Measurements from ENCODE around the gene RELB.
"Not testable (repeated sequence)": the region's sequence is repeated elsewhere in the genome, so short reads cannot be mapped to it uniquely, and the experiment has no call there.

The RELB gene

GRCh38 chr19:45001087-45001739 is at the start of gene RELB:
TSS of gene RELB (plus strand) at chr19:45001464. CDS start at chr19:45001580, 116 bp downstream.
- peak; percentile 91 for DNase-seq

GRCh38 chr19:44954278-44954648 is 47.0 kb upstream of the RELB start:
- no peak for DNase-seq

- DNase-seq, result peak; percentile 96
Observed at GRCh38 chr19:44954649-44955504, 46.4 kb upstream of the RELB start, which contains the start of gene CLPTM1. TSS of gene CLPTM1 (plus strand) at chr19:44955380. CDS start at chr19:44955396, 16 bp downstream.

- DNase-seq, result peak; percentile 14
Observed at GRCh38 chr19:44955505-44956439, 45.5 kb upstream of the RELB start.

- DNase-seq, result no peak
Observed at GRCh38 chr19:44957526-44957925, 43.7 kb upstream of the RELB start.

- no peak for DNase-seq
Observed at GRCh38 chr19:44958090-44958489, 43.2 kb upstream of the RELB start.

- no peak for DNase-seq
Observed at GRCh38 chr19:44959691-44960090, 41.6 kb upstream of the RELB start.

GRCh38 chr19:44960906-44961728 is 40.1 kb upstream of the RELB start:
- peak; percentile 78 for DNase-seq

GRCh38 chr19:44961821-44962220 is 39.4 kb upstream of the RELB start:
- no peak for DNase-seq

GRCh38 chr19:44968118-44968517 is 33.1 kb upstream of the RELB start:
- no peak for DNase-seq

- no peak for DNase-seq
Observed at GRCh38 chr19:44968670-44969069, 32.6 kb upstream of the RELB start.

GRCh38 chr19:44969437-44969836 is 31.8 kb upstream of the RELB start:
- DNase-seq, result no peak

- DNase-seq, result not testable (repeated sequence)
Observed at GRCh38 chr19:44971451-44971850, 29.8 kb upstream of the RELB start.

GRCh38 chr19:44972802-44973201 is 28.5 kb upstream of the RELB start:
- DNase-seq, result peak; percentile 43

- no peak for DNase-seq
Observed at GRCh38 chr19:44973982-44974735, 27.1 kb upstream of the RELB start.

- DNase-seq, result no peak
Observed at GRCh38 chr19:44974857-44975256, 26.4 kb upstream of the RELB start.

GRCh38 chr19:44975444-44975843 is 25.8 kb upstream of the RELB start:
- DNase-seq, result no peak

- DNase-seq, result no peak
Observed at GRCh38 chr19:44984005-44984404, 17.3 kb upstream of the RELB start.

- DNase-seq, result no peak
Observed at GRCh38 chr19:44985445-44985844, 15.8 kb upstream of the RELB start.

- no peak for DNase-seq
Observed at GRCh38 chr19:44986389-44986788, 14.9 kb upstream of the RELB start.

GRCh38 chr19:44987148-44987675 is 14.1 kb upstream of the RELB start:
- DNase-seq, result no peak

Measured in RPMI8226 (cell line).